NCI-H1436 (cell line): ENCODE measurements around the gene TESMIN.

Source experiments
- DNase-seq: peaks from one replicate; lab custom pipeline; 2025; lab: John Stamatoyannopoulos, UW

The TESMIN gene

DNA sequence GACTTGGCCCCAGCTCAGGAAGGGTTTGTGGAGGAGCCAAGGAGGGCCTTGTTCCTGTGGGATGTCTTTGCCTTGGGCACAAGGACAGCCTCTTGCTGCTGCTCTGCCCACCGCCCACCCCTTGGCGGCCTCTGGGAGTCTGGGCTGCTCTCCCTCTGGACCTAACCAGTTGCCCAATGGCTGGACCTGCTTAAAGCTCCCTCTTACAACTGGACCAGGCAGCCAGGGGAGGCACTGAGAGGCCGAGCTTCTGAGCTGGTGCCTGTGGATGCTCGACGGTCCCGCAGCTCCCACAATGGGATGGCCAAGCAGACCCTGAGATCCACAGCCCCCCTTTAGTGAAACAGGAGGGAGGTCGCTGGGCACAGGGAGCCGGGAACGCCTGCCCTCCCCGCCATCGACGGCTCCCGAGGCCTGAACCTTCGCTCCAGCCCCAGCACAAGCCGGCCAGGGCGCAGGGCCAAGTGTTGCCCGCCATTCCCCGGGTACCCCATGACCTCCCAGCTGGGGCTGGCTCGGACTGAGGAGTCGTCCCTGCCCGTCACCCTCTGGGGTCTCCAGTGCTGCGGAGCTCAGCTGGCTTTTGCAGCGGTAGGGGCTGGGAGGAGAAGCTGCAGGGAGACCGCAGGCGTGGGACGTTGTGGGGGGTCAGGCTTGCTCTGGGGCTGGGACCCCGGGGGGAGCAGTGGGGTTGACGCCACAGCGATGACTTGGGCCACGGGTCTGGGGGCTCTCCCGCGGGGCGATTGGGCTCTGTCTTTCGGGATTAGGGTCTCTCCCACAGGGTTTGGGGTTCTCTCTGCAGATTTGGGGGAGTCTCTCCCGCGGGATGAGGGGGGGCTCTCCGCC, 67.6 kb downstream of the TESMIN start:
- DNase-seq: no peak

DNA sequence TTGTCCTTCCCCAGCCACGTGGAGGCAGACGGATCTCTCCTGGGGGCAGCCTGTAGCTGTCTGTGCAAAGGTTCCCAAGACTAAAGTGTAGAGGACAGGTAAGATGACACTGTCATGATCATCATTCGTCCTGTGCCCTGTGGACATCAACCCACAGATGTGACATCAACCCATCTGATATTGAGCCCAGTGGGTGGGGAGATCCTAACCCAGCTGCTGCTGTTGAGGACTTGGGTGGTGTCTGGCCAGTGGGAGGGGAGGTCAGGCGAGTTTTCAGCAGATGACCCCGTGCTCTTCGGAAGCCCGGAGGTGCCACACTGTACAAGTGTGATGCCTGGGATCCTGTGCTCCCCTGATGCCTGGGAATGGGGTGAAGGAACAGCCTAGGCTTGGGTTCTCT, 68.2 kb downstream of the TESMIN start:
- no peak for DNase-seq

DNA sequence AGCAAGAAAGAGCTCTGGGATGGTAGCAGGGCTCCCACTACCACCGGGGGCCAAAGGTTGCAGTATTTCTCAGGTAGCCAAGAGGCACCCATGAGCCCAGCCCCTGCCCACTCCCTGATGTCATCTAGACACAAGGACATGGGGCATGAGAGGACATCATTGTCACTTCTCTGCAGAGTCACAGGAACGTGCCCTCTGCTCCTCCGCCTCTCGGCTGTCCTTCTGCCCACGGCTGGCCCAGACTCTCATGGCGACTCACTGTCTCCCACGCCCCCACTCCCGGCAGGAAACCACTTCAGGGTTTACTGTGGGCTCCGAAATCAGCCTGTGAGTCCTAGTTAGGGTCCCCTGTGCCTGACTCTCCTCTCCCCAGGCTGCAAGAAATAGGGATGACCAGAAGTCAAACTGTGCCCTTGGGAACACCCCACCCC, 68.8 kb downstream of the TESMIN start:
- no peak for DNase-seq

DNA sequence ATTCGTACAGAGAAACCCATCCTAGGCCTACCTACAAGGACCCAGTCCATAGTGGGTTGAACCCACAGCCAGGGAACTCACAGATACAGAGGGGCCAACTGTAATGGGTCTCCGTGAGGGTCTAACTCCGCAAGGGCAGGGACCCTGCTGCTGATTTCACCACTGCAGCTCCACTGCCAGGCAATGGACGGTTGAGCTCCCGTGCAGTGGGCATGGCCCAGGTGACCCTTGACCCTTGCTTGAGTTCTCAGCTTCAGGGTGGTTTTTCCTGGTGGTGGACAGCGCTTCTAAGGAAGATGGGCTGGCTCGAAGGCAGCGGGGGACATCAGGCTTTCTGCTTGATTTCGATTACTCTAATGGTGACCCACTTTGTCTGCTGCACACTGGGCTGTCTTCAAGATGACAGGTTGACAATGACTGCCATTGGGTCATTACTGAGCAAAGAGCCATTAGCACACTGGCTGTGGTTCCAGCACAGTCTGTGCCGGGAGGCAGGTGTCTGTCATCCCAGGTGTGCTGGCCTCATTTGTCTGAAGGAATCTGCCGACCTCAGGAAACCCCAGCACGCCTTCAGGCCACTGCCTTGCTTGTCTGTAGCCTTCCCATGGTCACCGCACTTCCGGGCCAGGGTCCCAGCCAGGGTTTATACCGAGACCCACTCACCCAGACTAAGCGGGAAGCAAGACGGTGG, 70.6 kb downstream of the TESMIN start:
- DNase-seq: no peak

DNA sequence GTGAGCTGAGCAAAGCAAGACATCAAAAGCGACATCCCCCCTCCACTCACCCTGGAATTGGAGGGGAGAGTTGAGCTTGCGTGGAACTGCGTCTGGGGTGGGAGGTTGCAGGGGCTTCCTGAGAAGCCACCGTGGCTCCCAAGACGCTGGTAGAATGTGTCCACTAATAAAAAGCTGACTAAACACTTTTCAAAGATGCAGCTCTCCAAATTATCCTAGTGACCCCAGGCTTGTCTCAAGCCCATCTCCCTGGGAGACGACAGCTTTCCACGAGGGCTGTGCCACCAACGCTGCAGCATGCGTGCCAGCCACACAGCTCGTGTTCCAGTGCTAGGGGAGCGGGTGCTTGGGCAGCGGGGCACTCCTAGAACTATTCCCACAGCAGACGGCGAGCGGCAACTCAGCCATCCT, 73.3 kb downstream of the TESMIN start:
- DNase-seq: no peak

DNA sequence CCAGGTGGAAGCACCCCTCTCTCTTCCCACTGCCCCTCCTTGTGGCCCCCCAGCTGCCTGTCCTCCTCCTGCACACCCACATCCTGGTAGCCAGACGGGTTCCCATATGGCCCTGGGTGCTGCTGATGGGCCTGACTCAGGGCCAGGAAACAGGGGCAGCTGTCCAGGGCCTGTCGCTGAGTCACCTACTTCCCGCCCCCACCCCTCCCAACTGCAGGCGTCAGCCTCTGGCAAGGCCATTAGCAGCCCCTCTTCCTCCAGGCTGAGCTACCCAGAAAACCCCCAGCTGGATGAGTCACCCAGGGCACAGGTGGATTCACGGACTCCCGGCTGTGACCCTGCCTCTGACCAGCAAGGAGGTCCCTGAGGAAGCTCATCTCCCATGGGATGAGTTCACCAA, 73.9 kb downstream of the TESMIN start:
- no peak for DNase-seq

DNA sequence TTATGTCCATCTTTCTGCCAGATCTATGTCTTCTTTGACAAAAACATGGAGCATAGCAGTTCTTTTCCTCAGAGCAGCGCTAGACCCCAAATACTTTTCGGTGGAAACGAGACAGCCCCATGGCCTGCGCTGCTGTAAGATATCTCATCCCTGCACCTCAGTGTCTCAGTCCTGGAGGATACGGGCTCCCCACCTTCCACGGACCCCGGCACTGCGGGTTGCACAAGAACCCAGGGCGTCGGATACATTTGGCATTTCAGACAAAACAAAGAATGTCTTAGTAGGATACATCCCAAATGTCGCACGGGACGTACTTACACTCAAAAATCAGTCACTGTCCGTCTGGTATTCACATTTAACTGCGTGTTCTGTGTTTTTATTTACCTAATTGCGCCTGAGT, 76.9 kb downstream of the TESMIN start:
- DNase-seq: no peak

DNA sequence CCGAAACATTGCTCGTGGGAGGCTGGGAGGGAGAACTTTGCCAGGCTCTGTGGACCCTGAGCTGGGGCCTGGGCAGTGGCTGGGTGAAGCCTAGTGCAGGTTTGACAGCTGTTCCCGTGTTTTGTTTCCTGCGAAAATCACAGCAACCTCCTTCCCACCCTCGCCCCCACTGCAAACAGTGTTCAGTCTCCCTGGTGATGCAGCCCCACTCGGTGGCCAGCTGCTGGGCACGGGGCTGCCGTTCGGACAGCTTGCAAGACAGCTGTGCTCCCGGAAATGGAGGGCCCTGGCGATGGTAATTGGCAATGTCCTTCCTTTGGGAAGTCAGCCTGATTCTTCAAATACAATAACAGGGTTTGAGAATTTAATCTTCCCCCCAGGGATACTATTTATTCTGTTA, 77.3 kb downstream of the TESMIN start:
- DNase-seq: no peak

DNA sequence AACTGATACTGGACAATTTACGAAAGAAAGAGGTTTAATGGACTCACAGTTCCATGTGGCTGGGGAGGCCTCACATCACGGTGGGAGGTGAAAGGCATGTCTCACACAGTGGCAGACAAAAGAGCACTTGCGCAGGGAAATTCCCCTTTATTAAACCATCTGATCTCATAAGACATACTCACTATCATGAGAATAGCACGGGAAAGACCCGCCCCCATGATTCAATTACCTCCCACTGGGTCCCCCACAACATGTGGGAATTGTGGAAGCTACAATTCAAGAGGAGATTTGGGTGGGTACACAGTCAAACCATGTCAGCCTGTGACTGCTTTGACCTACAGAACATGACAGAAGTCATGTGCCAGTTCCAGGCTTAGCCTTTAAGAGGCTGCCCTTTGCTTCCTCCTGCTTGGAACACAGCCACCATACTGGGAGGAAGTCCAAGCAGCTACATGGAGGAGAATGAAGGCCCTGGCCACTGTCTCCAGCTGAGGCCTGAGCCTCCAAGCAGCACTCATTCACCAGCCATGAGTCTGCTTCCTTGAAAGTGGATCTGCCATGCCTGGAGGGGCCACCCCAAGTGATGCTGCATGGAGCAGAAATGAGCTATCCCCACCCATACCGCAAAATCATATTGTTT, 77.9 kb downstream of the TESMIN start:
- DNase-seq: no peak

DNA sequence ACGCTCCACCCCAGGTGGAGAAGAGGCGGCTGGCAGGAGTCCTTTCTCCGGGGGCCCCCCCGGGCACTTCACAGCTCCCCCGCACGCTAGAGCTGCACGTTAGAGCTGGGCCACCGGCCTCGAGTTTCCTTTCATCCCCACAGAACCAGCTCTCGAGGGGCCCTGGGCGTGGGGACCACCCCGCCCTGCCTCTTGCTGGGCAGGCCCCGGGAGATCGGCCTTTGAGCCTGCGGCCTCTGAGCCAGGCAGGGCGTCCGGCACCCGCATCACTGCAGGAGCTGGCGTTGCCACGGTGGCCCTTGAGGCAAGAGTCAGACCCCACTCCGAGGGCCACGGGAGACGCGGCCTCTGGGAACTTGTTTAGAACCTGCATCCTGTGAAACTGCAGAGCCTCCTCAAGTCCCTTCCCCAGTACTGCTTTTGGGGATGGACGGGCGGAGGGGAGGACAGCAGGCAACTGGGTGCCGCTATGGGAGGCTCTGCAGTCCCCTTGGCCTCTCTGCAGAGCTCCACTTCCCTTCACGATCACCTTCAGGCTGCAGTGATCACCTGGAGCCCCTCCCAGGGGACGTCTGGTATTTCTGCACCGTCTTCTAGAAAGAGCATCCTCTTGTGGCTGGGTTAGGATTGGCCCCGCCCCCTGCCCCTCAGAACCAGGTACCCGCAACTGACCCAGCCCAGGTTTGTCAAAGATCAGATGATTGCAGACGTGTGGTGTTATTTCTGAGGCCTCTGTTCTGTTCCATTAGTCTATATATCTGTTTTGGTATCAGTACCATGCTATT, 80.9 kb downstream of the TESMIN start:
- no peak for DNase-seq

DNA sequence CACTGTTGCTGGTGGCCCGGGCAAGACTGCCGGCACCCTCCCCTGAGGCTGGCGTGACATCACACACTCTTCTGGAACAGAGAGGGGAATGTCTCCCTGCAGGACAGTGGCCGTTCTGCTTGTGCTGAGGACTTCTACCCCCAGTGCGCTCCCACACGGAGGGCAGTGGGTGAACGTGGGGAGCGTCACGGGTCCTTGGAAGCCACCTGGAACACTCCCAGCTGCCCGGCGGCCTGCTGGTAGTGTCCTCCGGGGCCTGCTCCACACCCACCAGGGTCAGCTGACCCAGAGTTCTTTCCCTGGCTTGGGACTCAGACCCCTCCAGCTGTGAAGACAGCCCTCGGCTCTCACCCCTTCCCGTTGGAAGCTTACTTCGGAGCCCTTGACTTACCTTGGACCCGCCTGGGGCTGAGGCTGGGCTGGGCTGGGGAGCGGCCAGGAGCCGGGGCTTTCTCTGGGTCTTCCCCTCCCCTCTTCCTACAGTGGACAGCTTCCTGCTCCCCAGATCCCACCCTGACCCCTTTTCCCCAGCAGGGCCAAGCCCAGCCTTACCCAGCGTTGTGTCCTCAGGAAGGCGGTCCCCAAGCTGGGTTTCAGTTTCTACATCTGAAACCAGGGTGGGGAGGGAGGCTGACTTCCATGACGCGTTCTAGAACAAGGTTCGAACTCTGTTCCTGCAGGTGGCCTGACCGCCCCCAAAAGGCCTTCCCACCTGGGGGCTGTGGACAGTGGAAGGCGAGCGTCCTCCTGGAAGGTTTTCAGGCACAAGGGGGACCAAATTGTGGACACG, 81.8 kb downstream of the TESMIN start:
- no peak for DNase-seq

DNA sequence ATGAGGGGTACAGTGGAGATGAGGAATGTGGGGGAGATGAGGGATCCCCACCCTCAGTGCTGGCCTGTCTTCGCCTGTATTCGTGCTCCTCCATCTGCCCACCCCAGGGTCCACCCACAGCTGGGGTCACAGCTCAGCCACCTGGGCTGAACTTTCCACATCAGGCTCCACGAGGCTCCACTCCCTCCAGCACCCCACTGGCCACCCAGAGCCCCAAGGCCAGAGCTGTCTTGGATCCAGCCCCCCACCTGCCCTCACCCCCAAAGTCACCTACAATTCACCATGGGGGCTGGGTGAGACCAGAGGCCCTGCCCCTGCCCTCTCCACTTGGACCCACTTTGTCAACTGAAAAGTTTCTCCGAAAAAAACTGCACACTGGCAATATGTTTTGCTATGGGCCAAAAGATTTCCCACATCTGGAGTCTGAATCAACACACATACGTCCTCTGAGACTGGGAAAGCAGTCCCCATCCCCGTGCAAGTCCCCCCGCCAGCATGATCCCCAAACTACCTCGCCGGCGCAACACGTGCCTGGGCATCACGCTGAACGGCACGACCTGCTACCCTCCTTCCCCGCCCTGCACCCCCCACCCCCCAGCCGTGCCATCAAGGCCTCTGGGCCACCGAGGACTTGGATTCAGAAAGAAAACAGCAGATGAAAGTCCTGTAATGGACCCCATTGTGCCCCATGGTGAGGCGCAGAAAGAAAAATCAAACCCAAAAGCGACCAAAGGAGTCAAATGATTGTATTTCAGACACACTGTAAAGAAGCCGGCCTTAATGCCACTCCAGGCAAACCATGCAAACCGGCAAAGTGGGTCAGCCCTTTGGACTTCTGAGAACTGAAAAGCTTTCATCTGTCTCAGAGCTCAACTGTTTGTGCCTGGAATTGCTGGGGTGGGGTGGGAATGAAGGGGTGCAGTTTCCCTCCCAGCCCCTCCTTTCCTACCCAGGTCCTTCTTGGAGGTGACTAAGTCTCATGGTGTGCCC, 83.5 kb downstream of the TESMIN start:
- DNase-seq: no peak

DNA sequence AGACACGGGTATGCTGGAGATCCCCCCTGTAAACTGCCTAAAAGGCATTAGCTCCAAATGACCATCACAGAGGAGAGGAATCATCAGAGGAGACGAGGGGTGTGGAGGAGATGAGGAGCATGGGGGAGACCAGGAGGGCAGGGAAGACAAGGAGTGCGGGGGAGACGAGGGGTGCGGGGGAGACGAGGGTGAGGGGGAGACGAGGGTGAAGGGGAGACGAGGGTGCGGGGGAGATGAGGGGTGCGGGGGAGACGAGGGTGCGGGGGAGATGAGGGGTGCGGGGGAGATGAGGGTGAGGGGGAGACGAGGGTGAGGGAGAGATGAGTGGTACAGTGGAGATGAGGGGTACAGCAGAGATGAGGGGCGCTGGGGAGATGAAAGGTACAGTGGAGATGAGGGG, 84.5 kb downstream of the TESMIN start:
- DNase-seq: no peak

DNA sequence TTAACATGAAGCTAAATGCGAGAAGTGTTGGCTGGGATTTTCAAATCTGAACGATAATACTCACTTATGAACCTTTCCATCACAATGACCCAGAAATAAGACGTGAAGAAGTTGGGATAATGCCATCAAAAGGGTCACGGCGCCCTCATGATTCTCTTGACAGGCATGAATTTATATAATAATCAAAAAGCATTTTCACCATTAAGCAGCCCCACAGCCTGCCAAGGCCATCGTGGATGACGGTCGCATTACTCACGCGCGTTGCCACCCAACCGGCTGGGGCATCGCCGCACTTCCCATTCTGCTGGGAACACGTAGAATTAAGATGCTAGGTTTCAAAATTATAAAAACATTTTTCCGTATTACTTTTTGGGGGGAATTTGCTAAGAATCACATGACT, 85.9 kb downstream of the TESMIN start:
- no peak for DNase-seq

DNA sequence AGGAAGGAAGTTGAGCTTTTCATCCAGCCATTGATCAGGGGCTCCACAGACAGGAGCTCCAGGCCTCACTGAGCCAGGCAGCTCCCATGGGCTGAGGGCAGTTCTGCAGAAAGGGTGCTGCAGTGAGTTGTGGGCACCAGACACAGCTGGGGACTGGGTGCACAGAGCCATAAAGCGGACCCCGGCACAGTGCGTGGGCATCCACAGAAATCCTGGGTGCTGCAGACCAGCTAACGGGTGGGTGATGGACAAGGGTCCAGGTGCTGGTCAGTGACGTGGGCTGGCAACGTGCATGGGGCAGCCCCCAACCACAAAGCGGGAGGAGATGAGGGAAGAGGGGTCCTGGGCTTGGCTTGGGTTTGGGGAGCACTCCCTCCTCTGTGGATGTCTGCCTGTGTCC, 86.4 kb downstream of the TESMIN start:
- DNase-seq: no peak

DNA sequence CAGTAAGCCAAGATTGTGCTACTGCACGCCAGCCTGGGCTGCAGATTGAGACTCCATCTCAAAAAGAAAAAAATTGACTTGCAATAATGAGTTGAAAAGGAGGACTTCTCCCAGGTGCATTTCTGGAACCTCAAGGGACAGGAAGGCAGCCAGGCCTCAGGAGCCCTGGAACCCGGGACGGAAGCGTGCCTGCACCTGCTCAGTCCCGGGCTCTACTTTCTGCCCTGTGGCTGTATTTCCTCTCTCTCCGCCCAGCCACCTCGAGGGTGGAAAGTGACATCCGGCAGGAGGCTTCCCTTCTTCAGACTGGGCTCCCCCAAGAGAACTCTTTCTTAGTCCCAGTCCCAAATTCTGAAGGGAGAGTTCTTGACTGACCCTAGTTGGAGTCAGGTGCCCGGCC, 87.2 kb downstream of the TESMIN start:
- no peak for DNase-seq

DNA sequence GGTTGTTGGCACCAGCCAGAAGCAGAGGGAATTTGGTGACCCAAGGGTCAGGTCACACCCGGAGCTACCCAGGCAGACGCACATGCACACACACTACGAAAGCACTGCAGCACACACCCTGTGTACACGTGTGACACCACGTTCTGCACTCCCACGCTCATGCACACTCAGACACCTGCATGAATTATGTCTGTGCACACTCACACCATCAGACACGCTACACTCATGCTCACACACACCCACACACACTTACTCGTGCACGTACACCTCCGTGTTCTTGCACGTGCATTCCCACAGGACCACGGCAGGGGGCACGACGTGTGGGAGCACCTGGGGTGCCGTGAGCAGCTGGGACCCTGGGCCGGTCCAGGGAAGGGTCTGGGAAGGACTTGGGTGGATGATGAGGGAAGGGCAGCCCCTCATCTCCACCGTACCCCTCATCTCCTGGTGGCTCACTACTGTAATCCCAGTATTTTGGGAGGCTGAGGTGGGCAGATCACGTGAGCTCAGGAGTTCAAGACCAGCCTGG, 87.8 kb downstream of the TESMIN start:
- DNase-seq: no peak

DNA sequence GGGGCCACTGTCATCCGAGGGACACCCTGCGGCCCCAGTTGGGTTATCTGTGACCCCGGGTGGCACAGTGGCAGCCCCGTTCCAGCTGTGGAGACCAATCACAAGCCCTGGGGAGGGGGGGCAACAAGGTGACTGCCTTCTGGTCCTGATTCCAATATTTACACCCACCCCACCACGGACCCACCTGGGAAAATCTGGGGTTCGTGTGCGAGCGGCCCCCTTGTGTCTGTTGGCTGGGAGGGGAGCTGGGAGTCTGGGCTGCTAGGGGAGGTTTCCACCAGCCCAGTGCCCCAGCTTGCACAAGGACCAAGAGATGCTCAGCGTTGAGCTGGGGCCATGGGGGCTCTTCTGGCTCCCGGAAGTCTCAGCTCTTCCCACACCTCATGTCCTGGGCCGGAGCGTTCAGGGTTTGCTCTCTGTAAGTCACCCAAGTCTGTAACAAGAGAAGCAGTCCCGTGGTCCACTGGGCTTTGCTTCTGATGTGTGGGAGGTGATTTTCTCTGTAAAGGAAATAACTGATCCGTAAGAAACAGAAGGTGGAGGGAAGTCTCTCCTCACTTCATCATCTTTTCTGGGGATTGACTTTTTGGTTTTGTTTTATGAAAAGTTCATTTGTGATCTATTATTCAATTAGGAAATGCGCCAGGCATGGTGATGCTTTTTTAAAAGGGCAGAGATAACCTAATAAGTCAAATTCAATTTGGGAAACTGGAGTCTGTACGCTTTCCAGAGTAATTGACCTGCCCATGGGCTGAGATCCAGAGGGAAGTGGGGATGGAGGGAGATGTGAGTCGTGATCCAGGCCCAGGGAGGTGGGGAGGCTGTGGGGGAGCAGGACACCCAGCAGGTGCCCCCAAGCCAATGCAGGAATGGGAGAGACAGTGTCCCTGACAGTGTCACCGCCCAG, 89.4 kb downstream of the TESMIN start:
- no peak for DNase-seq

DNA sequence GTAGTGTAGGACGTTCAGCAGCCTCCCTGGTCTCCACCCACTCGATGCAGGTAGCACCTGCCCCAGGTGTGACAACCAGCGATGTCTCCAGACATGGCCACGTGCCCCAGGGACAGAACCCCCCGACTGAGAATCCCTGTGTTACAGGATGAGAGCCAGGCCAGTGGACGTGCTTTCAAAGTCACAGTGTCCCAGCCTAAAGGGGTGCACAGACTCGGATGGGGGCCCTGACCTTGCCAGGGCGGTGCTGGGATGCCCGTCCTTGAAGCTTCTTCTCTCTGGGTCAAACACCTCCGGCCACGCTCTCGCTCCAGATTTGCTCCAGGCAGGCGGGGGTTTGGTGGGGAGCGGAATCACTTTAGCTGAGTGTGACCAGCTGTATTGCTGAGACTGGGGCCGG, 90.3 kb downstream of the TESMIN start:
- DNase-seq: no peak
